ENCODE data around the gene DIPK1B.
"Not testable (repeated sequence)": the region's sequence is repeated elsewhere in the genome, so short reads cannot be mapped to it uniquely, and the experiment has no call there.

Gene DIPK1B

GRCh38 chr9:136754059-136754572 lies 41.7 kb downstream of the DIPK1B start:
- DNase-seq (ENCODE audit: low spot score), result no peak

GRCh38 chr9:136754626-136755301 lies 42.4 kb downstream of the DIPK1B start:
- DNase-seq (ENCODE audit: low spot score), result no peak

- DNase-seq (ENCODE audit: low spot score), result not testable (repeated sequence)
These were observed 43.1 kb downstream of the DIPK1B start for GRCh38 chr9:136755302-136756133.

DNA sequence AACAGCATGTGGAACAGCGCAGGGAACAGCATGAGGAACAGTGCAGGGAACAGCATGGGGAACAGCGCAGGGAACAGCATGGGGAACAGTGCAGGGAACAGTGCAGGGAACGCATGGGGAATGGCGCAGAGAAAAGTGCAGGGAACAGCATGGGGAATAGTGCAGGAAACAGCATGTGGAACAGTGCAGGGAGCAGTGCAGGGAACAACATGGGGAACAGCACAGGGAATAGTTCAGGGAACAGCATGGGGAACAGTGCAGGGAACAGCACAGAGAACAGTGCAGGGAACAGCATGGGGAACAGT lies 43.7 kb downstream of the DIPK1B start:
- DNase-seq (ENCODE audit: low spot score), result no peak

DNA sequence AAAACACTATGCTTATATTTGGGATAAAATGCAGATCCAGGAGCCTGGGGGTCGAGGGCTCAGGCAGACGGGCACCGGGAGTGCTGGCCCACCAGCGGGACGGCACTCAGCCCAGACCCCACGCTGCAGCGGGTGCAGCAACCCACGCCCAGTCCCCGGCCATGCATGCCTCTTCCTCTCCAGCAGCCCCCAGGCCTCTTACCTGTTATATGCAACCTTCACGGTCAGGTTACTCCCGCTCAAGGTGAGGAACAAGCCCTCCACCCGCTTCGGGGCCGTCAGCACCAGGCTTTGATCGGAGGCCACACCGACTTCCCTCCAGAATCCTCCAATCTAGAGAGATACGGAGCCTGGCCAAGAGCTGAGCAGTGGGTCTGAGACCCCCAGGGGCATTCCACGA lies 44.5 kb downstream of the DIPK1B start:
- DNase-seq (ENCODE audit: low spot score), result no peak

GRCh38 chr9:136757328-136757727 lies 45.0 kb downstream of the DIPK1B start:
- DNase-seq (ENCODE audit: low spot score), result no peak

- no peak for DNase-seq (ENCODE audit: low spot score)
These were observed 45.4 kb downstream of the DIPK1B start for GRCh38 chr9:136757751-136758140.

DNA sequence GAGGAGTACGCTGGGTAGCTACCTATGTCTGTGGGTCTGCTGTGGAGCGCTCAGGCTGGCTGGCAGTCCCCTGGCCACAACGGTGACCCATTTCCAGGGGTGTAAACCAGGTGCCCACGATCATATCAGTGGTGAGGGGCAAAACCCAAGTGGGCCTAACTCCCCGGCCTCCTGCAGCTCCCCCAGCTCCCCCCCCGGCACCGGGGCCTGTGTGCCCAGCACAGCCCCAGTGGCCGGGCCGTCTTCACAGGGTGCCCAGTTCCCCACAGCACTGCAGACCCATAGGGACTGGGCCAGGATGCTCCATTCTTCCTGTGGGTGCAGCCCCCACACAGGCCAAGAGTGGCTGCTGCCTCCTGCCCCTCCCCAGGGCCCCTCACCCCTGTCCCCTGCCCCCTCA lies 46.6 kb downstream of the DIPK1B start:
- no peak for DNase-seq (ENCODE audit: low spot score)

DNA sequence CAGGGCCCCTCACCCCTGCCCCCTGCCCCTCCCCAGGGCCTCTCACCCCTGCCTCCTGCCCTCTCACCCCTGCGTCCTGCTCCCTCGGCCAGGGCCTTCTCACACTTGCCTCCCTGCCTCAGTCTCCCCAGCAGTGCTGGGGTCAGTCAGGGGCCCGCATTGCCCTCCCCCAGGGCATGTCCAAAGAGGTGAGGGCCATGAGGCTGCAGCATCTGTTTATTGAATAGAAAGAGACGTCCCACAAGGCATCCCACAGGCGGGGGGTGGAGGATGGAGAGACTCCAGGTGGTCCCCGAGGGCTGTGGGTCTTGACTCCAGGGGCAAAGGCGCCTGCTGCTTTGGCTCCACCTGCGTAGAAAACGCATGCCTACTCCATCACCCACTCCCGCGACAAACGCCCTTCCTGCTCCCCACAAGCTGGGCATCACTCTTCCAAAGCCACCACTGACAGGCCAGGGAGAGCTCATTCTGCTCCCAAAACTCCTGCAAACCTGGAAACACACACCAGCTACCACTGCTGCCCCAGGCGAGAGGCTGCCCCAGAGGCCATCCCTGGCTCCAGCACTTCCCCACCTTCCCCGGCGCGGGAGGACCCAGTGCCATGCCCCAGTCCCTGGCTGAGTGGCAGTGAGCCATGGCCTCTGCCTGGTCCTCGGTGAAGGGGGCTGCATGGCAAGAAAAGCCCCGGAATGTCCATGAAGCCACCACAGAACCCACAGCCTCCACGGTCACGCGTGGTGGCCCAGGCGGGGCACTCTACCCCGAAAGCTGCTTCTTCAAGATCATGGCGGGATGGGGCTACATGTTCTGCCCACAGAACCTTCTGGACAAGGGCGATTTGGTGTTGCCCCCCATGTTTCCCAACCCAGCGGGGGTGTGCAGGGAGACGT lies 47.3 kb downstream of the DIPK1B start:
- DNase-seq (ENCODE audit: low spot score), result no peak

GRCh38 chr9:136760424-136760823 lies 48.1 kb downstream of the DIPK1B start:
- DNase-seq (ENCODE audit: low spot score), result no peak

- peak; percentile 84 for DNase-seq (ENCODE audit: low spot score)
These were observed 48.6 kb downstream of the DIPK1B start for GRCh38 chr9:136760834-136761544.

- DNase-seq (ENCODE audit: low spot score), result no peak
These were observed 49.2 kb downstream of the DIPK1B start for GRCh38 chr9:136761545-136761981.

- no peak for DNase-seq (ENCODE audit: low spot score)
These were observed 49.9 kb downstream of the DIPK1B start for GRCh38 chr9:136762221-136762691.

DNA sequence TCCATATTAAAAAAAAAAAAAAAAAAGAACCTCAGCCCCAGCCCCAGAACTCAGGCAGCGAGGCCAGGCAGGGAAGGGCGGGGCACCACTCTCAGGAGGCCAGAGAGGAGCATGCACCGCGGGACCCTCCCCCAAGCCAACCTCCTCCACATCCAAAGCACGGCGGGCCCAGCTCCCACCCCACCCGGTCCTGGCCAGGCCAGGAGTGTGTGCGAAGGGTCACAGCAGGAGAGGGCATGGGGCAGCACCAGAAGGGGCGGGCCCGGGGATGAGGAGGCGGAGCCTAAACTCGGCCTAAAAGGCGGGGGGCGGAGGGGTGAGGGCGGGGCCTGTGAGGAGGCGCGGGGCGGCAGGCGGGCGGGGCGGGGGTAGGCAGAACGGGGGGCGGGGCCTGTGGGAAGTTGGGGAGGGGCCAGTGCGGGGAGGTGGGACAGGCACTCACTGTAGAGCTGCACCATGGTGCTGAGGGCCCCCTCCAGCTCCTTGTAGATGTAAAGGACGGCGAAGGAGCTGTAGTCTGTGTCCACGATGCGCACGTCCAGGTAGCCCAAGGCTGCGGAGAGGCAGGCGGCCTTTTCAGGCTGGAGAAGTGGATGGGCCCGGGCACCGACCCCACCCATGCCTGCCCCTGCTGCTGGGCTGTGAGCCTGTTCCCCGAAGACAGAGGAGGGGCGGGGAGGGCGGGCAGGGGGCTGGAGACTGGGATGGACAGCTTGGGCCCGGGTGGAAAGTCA lies 50.7 kb downstream of the DIPK1B start:
- peak; percentile 62 for DNase-seq (ENCODE audit: low spot score)

DNA sequence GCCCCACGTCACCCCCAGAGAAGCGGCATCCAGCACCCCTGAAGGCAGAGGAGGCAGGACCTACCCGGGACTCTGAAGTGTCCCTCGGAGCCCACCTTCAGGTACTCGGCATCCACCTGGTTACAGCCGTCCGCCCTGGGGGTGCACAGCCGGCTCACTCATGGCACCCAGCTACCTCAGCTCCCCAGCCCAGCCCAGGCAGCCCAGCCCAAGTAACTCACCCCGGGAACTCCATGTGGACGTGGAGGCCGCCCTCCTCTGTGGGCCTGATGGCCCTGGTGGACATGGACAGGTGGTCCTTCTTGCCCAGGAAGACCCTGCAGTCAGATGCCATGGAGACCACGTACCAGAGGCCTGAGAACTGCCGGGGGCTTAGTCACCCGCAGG lies 51.3 kb downstream of the DIPK1B start:
- no peak for DNase-seq (ENCODE audit: low spot score)

GRCh38 chr9:136764301-136764891 lies 52.0 kb downstream of the DIPK1B start, which contains the start of gene LCN15:
TSS of gene LCN15 (minus strand) at chr9:136764518. CDS start at chr9:136764488, 30 bp downstream.
- no peak for DNase-seq (ENCODE audit: low spot score)

- DNase-seq (ENCODE audit: low spot score), result no peak
These were observed 52.7 kb downstream of the DIPK1B start for GRCh38 chr9:136765041-136765440.

DNA sequence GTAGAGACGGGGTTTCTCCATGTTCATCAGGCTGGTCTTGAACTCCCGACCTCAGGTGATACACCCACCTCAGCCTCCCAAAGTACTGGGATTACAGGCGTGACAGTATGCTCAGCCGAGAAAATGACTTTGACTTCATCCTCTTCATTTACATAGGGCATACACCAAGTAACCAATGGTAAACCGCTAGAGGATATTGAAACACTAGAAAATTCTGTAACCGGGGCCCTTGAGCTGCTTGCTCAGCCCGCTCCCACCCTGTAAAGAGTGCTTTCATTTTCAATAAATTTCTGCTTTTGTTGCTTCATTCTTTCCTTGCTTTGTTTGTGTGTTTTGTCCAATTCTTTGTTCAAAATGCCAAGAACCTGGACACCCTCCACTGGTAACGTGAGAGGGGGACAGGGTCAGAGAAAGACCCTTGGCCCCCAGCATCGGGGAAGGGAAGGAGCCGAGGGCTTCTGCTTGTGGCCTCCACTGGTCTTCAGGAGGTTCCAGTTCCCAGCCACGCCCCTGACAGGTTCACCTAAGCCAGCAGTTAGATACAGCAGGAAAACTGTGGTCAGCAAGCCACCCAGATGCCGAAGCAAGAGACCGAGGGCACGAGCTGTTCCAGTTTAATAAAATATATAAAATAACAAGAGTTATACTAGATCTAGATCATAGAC lies 53.5 kb downstream of the DIPK1B start:
- not testable (repeated sequence) for DNase-seq (ENCODE audit: low spot score)

- DNase-seq (ENCODE audit: low spot score), result not testable (repeated sequence)
These were observed 54.2 kb downstream of the DIPK1B start for GRCh38 chr9:136766410-136767120.
